K562 (cell line): ENCODE measurements around the gene RPS28. TPM values are rescaled to one million over a fixed set of nuclear protein-coding genes. Genes with fewer than 3 reads are reported as not detected.

ENCODE experiments used
- ARHGAP35 ChIP-seq: fragments of 450-650 bp; IDR thresholded peaks from 2 replicates; pipeline ENCODE4 v1.6.1; 2018; ENCODE audit not compliant: partially characterized antibody
- CEBPG ChIP-seq, 3 experiments: fragments of 200-800 bp in 1 of 3; sonication (Bioruptor generic) in 1 of 3; sonication (generic) in 1 of 3; formaldehyde crosslinking in 1 of 3; IDR thresholded peaks in 2 of 3; conservative IDR thresholded peaks in 1 of 3; 2 replicates each; pipeline versions ENCODE4 v1.6.1 to v1.8.0; 2016 to 2022; ENCODE audit warnings: missing compliant biosample characterization in 2 of 3, missing genetic modification characterization in 2 of 3, mild to moderate bottlenecking in 1 of 3, missing genetic modification reagents in 1 of 3
- NR0B1 ChIP-seq: fragments of 450-650 bp; IDR thresholded peaks from one replicate; pipeline ENCODE4 v1.6.1; 2018; ENCODE audit warnings: mild to moderate bottlenecking, moderate library complexity; ENCODE audit not compliant: partially characterized antibody
- POLR2G ChIP-seq: fragments of 200-400 bp; formaldehyde crosslinking; IDR thresholded peaks from 2 replicates; pipeline ENCODE4 v1.6.1; 2017; ENCODE audit warnings: low read depth, mild to moderate bottlenecking, antibody characterized with exemption, low read length, moderate library complexity
- POLR2H ChIP-seq: IDR thresholded peaks from 2 replicates; pipeline ENCODE4 v1.6.1; 2016; ENCODE audit warnings: missing genetic modification characterization, low read depth, mild to moderate bottlenecking, control low read depth, missing compliant biosample characterization, moderate library complexity
- PURB ChIP-seq: sonication (generic); formaldehyde crosslinking; IDR thresholded peaks from 2 replicates; pipeline ENCODE4 v1.9.0; 2021; ENCODE audit warnings: low read depth, mild to moderate bottlenecking, missing genetic modification reagents
- RFX1 ChIP-seq: fragments of 450-650 bp; IDR thresholded peaks from 2 replicates; pipeline ENCODE4 v1.6.1; 2016; ENCODE audit warnings: mild to moderate bottlenecking, moderate library complexity
- SAP30 ChIP-seq: fragments of 200-600 bp; sonication (generic); IDR thresholded peaks from 2 replicates; pipeline ENCODE4 v1.6.1; 2012; ENCODE audit warnings: borderline replicate concordance, low read depth, mild to moderate bottlenecking, moderate library complexity, low read length, control low read depth, inconsistent platforms; ENCODE audit not compliant: insufficient read depth, poor library complexity, severe bottlenecking
- TRIM25 ChIP-seq: fragments of 450-650 bp; IDR thresholded peaks from 2 replicates; pipeline ENCODE4 v1.7.0; 2016; ENCODE audit warnings: borderline replicate concordance
- ZNF318 ChIP-seq, 2 experiments: fragments of 450-650 bp; IDR thresholded peaks; 2 replicates each; pipeline ENCODE4 v1.6.1; 2016; ENCODE audit warnings: mild to moderate bottlenecking in 2 of 2, borderline replicate concordance in 1 of 2, low read depth in 1 of 2, moderate library complexity in 1 of 2
- ZNF766 ChIP-seq: fragments of 200-800 bp; sonication (Bioruptor generic); conservative IDR thresholded peaks from 2 replicates; pipeline ENCODE4 v1.6.1; 2016; ENCODE audit warnings: missing genetic modification characterization, missing compliant biosample characterization
- polyA plus RNA-seq, 8 experiments: library from polyadenylated mRNA; depleted of rRNA in 4 of 8; stranded (reverse) in 5 of 8; unstranded in 3 of 8; fragments of >200 nt; fragmentation: Nextera tagmentation in 2 of 8; fragmentation: Illumina TruSeq in 1 of 8; extraction: Ambion mirVana in 2 of 8; extraction: Trizol in 1 of 8; gene quantifications; 2 replicates each; pipeline versions ENCODE4 v1.2.1 to v1.2.3, GENCODE V29; 2011 to 2014; ENCODE audit warnings: inconsistent platforms in 1 of 8, missing spikeins in 1 of 8
- total RNA-seq, 7 experiments: library from RNA; depleted of rRNA in 6 of 7; stranded (reverse); fragments of >200 nt in 6 of 7; fragmentation: Illumina TruSeq in 2 of 7; extraction: Trizol in 2 of 7; gene quantifications; 2 replicates each; pipeline versions ENCODE4 v1.2.1 to v1.2.3, GENCODE V29; 2011 to 2021; ENCODE audit warnings: low replicate concordance in 1 of 7

Gene RPS28
- total and polyA plus RNA-seq, 9 of the 15 experiments (the other 6 are each of a cell fraction or from before 2014, with no cell fraction given), result 165 to 2,827 (median 1,303) TPM

- TF ChIP-seq ARHGAP35 (peak; percentile 94), ZNF766 (CRISPR knock-in tag) (no peak), RFX1 (no peak), SAP30 (no peak), ZNF318 (IDR thresholded peaks at IDR 0.05; ENCODE audit: borderline replicate concordance in 1 of 2, low read depth in 1 of 2) (no peak), NR0B1 (no peak), PURB (CRISPR knock-in tag) (no peak), POLR2G (peak; percentile 98), CEBPG (CRISPR knock-in tag; IDR thresholded peaks at IDR 0.05) (no peak), CEBPG (tag; conservative IDR thresholded peaks at IDR 0.05 in 1 of 2, IDR thresholded peaks at IDR 0.05 in 1 of 2) (no peak), TRIM25 (no peak), POLR2H (peak; percentile 96)
Observed at GRCh38 chr19:8321067-8321985, at the start of gene RPS28, which contains the start of gene NDUFA7 (continued).
